Osteocyte (in vitro differentiated cells): ENCODE measurements around the gene HES3. TPM values are rescaled to one million over a fixed set of nuclear protein-coding genes. Genes with fewer than 3 reads are reported as not detected.
A peak's percentile ranks its signal among the peaks of the same experiment; 100 is the strongest.

ENCODE experiments used
- DNase-seq: peaks from one replicate; pipeline ENCODE4 v3.0.0; 2021; ENCODE audit warnings: mixed read lengths; ENCODE audit not compliant: unreplicated experiment; ENCODE audit errors: extremely low spot score
- H3K27ac Mint-ChIP-seq: one replicate; pipeline ENCODE4 v1.8.0; 2021; ENCODE audit warnings: mild to moderate bottlenecking, mixed read lengths; ENCODE audit not compliant: unreplicated experiment
- H3K27me3 Mint-ChIP-seq: one replicate; pipeline ENCODE4 v1.8.0; 2021; ENCODE audit warnings: mixed read lengths; ENCODE audit not compliant: unreplicated experiment
- H3K36me3 Mint-ChIP-seq: one replicate; pipeline ENCODE4 v1.8.0; 2021; ENCODE audit warnings: mixed read lengths; ENCODE audit not compliant: unreplicated experiment
- H3K4me1 Mint-ChIP-seq: one replicate; pipeline ENCODE4 v1.8.0; 2021; ENCODE audit warnings: mixed read lengths; ENCODE audit not compliant: unreplicated experiment
- H3K4me3 Mint-ChIP-seq: one replicate; pipeline ENCODE4 v1.8.0; 2021; ENCODE audit warnings: mild to moderate bottlenecking, moderate library complexity, mixed read lengths; ENCODE audit not compliant: unreplicated experiment
- H3K9me3 Mint-ChIP-seq: one replicate; pipeline ENCODE4 v1.8.0; 2021; ENCODE audit warnings: mixed read lengths; ENCODE audit not compliant: unreplicated experiment
- total RNA-seq: library from RNA; stranded (reverse); gene quantifications from 2 replicates; pipeline ENCODE4 v1.2.1, GENCODE V29; 2021
- TF ChIP-seq, protein P1 (sequence below): fragments of 200-600 bp; sonication (generic); IDR thresholded peaks from 2 replicates; pipeline ENCODE4 v1.5.0; 2021; ENCODE audit warnings: antibody characterized with exemption, mild to moderate bottlenecking, moderate library complexity

Gene HES3
- total RNA-seq, 1 donor from 2014 or later = not detected

DNA sequence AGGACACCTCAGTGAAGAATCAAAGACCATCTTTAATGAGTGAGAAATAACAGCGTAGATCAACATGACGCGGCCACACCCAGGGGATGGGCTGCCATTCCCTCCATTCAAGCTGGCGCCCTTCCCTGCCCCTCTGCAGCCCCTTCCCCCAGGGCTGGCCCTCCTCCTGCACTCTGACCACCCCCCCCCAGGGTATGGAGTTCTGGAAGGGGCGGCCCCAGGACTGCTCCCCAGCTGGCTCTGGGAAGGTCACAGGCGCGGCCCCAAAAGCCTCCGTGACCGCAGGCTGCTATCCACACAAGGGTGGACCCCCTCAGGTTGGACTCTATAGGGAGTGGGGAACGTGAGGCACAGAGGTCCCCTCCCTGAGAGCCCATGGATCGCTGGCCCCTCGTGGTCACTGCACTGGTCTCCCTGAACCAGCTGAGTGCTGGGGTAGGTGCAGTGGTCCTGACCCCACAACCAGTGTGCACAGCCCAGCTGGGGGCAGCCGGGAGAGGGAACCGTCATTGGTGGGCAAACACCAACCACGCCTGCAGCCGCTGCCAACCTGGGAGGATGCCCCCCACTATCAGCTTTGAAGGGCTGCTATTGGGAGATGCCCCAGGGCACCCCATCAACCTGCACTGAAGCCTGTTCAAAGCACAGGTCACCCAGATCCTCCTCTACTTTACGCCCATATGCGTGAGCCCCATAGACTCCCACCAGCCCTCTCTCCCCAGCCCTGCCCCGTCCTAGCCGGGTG, 33.0 kb downstream of the HES3 start:
- TF ChIP-seq, protein P1, sequence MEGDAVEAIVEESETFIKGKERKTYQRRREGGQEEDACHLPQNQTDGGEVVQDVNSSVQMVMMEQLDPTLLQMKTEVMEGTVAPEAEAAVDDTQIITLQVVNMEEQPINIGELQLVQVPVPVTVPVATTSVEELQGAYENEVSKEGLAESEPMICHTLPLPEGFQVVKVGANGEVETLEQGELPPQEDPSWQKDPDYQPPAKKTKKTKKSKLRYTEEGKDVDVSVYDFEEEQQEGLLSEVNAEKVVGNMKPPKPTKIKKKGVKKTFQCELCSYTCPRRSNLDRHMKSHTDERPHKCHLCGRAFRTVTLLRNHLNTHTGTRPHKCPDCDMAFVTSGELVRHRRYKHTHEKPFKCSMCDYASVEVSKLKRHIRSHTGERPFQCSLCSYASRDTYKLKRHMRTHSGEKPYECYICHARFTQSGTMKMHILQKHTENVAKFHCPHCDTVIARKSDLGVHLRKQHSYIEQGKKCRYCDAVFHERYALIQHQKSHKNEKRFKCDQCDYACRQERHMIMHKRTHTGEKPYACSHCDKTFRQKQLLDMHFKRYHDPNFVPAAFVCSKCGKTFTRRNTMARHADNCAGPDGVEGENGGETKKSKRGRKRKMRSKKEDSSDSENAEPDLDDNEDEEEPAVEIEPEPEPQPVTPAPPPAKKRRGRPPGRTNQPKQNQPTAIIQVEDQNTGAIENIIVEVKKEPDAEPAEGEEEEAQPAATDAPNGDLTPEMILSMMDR = no peak
- Mint-ChIP-seq H3K27me3 (no peaks in the 10 kb centered on the region), H3K4me3 (peak overlapping the region; percentile 60), H3K36me3 (no peaks in the 10 kb centered on the region), H3K9me3 (no peaks in the 10 kb centered on the region), H3K27ac (peak overlapping the region; percentile 90), H3K4me1 (peaks cover 25% of the 10 kb centered on the region)
- no peak for DNase-seq

DNA sequence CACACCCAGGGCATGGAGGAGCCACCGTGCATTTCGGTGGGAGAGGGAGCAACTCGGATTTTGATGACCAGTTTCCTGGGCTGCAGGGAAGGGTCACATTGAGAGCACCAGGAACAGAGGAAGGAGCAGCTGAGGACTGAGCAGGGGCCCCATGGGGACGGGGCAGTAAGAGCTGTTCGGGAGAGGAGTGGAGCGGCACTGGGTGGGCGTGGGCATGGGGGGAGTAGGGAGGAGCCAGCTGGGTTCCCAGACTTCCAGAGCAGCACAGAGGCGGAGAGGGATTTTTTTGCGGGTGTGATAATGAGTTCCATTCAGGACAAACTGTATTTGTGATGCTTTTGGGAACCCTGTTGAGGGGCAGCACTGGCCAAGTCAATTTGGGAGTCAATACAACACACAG, 34.3 kb downstream of the HES3 start:
- no peaks in the 10 kb centered on the region for H3K27me3 Mint-ChIP-seq
- peaks cover 17% of the 10 kb centered on the region for H3K4me1 Mint-ChIP-seq
- H3K36me3 Mint-ChIP-seq = no peaks in the 10 kb centered on the region
- no peak overlapping the region for H3K27ac Mint-ChIP-seq
- TF ChIP-seq, protein P1 = no peak
- H3K9me3 Mint-ChIP-seq = no peaks in the 10 kb centered on the region
- H3K4me3 Mint-ChIP-seq = no peak overlapping the region
- no peak for DNase-seq

DNA sequence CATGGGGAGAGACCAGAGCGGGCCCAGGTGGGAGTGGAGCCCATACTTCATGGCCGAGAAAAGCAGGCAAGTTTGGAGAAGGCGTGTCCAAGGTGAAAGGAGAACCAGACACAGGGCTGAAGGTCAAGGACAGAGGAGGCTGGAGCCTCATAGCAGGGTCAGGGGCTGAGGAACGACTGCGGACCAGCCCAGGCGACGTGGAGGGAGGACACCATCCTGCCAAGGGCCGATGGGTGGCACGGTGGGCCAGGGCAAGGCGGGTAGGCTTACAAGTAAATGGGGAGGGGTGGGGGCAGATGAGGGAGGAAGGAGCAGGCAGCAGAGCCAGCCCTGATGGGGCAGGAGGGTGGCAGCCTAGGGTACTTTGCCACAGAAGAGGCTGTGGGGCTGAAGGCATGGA, 35.1 kb downstream of the HES3 start:
- Mint-ChIP-seq H3K4me1 (peaks cover 12% of the 10 kb centered on the region), H3K27ac (no peak overlapping the region), H3K27me3 (no peaks in the 10 kb centered on the region), H3K9me3 (no peaks in the 10 kb centered on the region), H3K36me3 (no peaks in the 10 kb centered on the region), H3K4me3 (no peak overlapping the region)
- TF ChIP-seq, protein P1 = no peak
- no peak for DNase-seq

DNA sequence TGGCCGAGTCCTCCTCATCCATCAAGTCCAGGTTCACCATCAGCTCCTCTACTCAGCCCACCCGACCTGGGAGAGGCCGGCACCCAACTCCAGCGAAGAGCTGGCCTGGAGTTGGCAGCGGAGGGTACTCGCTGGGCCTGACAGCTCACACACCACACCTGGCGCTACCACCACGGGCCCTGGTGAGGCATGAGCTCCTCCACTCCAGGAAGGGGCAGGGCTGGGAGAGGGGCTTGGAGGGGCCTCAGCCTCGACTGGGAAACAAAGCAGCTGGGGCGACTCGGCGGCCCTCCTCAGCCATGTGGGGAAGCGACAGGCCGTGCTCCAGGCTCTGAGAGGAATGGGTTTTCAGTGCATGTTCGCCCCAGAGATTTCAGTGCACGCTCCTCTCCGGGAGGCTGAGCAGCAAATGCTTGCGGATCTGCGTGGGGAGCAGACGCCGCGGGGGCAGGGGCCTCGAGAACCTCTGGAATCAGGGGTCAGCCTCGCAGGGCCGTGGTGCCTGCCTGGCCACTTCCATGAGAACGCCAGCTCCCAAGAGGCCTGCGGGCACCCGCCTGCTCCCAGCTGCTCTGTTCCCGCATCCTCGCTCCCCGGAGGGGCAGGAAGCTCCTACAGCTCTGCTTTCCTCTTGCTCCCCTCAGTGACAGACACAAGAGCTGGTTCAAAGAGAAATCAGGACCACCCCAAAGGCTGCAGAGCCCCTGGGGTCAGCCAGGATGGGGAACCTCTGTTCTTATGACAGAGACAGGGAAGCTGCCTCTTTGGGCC, 35.8 kb downstream of the HES3 start:
- Mint-ChIP-seq H3K27ac (no peak overlapping the region), H3K4me1 (peaks cover 12% of the 10 kb centered on the region), H3K9me3 (no peaks in the 10 kb centered on the region), H3K4me3 (no peak overlapping the region), H3K27me3 (no peaks in the 10 kb centered on the region), H3K36me3 (no peaks in the 10 kb centered on the region)
- TF ChIP-seq, protein P1 = no peak
- DNase-seq = no peak

DNA sequence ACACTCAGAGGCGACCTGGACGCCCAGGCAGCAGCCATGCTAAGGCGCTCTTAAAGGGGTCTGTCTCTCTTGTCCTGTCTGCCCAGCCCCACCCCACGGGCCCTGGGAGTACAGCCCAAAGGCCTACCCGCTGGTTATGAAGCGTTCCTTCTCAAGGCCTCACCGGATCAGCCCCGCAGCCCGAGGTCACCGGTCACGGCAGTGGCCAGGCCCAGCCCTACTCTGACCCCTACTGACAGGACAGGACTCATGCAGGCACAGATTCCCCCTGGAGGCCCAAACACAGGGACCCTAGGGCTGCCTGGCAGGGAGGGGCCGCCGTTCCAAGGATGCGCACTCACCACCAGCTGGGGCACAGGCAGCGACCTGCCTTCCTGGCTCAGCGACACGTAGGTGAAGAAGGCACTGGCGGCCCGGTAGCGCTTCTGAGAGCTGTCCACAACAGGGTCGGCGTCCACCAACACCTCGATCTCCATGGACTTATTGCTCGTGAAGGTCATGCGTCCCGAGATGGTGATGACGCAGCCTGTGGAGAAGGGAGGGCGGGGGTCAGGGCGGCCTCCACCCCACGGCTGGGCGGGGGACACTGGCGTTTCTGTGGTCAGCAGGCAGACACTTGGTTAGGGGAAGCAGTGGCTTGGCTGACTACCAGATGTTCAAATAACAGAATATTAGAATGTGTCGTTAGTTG, 36.9 kb downstream of the HES3 start:
- no peaks in the 10 kb centered on the region for H3K27me3 Mint-ChIP-seq
- DNase-seq = no peak
- no peaks in the 10 kb centered on the region for H3K36me3 Mint-ChIP-seq
- no peaks in the 10 kb centered on the region for H3K9me3 Mint-ChIP-seq
- H3K4me3 Mint-ChIP-seq = no peak overlapping the region
- H3K27ac Mint-ChIP-seq = no peak overlapping the region
- TF ChIP-seq, protein P1 = peak; percentile 35
- H3K4me1 Mint-ChIP-seq = peaks cover 9% of the 10 kb centered on the region
